ENCODE results near the gene MEGF9. TPM values are rescaled to one million over a fixed set of nuclear protein-coding genes. Genes with fewer than 3 reads are reported as not detected.
"Not testable (repeated sequence)": the region's sequence is repeated elsewhere in the genome, so short reads cannot be mapped to it uniquely, and the experiment has no call there.

Gene MEGF9
- polyA plus RNA-seq, 1 donor, result 6.1 TPM

- DNase-seq (ENCODE audit: low read depth), result no peak
Observed at GRCh38 chr9:120655005-120655622, 59.2 kb downstream of the MEGF9 start.

GRCh38 chr9:120654272-120654671, 60.0 kb downstream of the MEGF9 start:
- DNase-seq (ENCODE audit: low read depth), result no peak

- no peak for DNase-seq (ENCODE audit: low read depth)
Observed at GRCh38 chr9:120653762-120654161, 60.5 kb downstream of the MEGF9 start.

- no peak for DNase-seq (ENCODE audit: low read depth)
Observed at GRCh38 chr9:120652934-120653333, 61.3 kb downstream of the MEGF9 start.

GRCh38 chr9:120650352-120650751, 63.9 kb downstream of the MEGF9 start:
- no peak for DNase-seq (ENCODE audit: low read depth)

- DNase-seq (ENCODE audit: low read depth), result no peak
Observed at GRCh38 chr9:120648581-120649197, 65.6 kb downstream of the MEGF9 start.

GRCh38 chr9:120646948-120647347, 67.3 kb downstream of the MEGF9 start:
- DNase-seq (ENCODE audit: low read depth), result no peak

GRCh38 chr9:120645760-120646159, 68.5 kb downstream of the MEGF9 start:
- no peak for DNase-seq (ENCODE audit: low read depth)

- DNase-seq (ENCODE audit: low read depth), result no peak
Observed at GRCh38 chr9:120643061-120643460, 71.2 kb downstream of the MEGF9 start.

GRCh38 chr9:120642129-120642770, 72.0 kb downstream of the MEGF9 start:
- DNase-seq (ENCODE audit: low read depth), result no peak

- DNase-seq (ENCODE audit: low read depth), result not testable (repeated sequence)
Observed at GRCh38 chr9:120640874-120641273, 73.4 kb downstream of the MEGF9 start.

- no peak for DNase-seq (ENCODE audit: low read depth)
Observed at GRCh38 chr9:120640380-120640779, 73.9 kb downstream of the MEGF9 start.

GRCh38 chr9:120637919-120638318, 76.4 kb downstream of the MEGF9 start:
- no peak for DNase-seq (ENCODE audit: low read depth)

- no peak for DNase-seq (ENCODE audit: low read depth)
Observed at GRCh38 chr9:120636194-120636957, 77.9 kb downstream of the MEGF9 start.

GRCh38 chr9:120635011-120635410, 79.3 kb downstream of the MEGF9 start:
- DNase-seq (ENCODE audit: low read depth), result no peak

GRCh38 chr9:120630333-120630732, 83.9 kb downstream of the MEGF9 start:
- no peak for DNase-seq (ENCODE audit: low read depth)

GRCh38 chr9:120628925-120629497, 85.3 kb downstream of the MEGF9 start:
- not testable (repeated sequence) for DNase-seq (ENCODE audit: low read depth)

GRCh38 chr9:120628207-120628924, 85.9 kb downstream of the MEGF9 start:
- no peak for DNase-seq (ENCODE audit: low read depth)

GRCh38 chr9:120627073-120627472, 87.2 kb downstream of the MEGF9 start:
- DNase-seq (ENCODE audit: low read depth), result no peak

- no peak for DNase-seq (ENCODE audit: low read depth)
Observed at GRCh38 chr9:120626512-120626911, 87.8 kb downstream of the MEGF9 start.

GRCh38 chr9:120625222-120625621, 89.0 kb downstream of the MEGF9 start:
- no peak for DNase-seq (ENCODE audit: low read depth)

Measured in forelimb muscle (tissue), 1 donor.